Esophagus muscularis mucosa (tissue), 3 donors: ENCODE data around the gene CALR.
"Not testable (repeated sequence)": the region's sequence is repeated elsewhere in the genome, so short reads cannot be mapped to it uniquely, and the experiment has no call there.

Source experiments
- CTCF ChIP-seq, 3 experiments: fragments of 200-600 bp in 2 of 3; fragments of 450-650 bp in 1 of 3; sonication (generic) in 2 of 3; IDR thresholded peaks; one replicate each; pipeline ENCODE4 v1.5.1; 2017 to 2019; ENCODE audit warnings: antibody characterized with exemption in 3 of 3, mild to moderate bottlenecking in 2 of 3, moderate library complexity in 1 of 3
- POLR2A ChIP-seq: fragments of 450-650 bp; IDR thresholded peaks from one replicate; pipeline ENCODE4 v1.6.1; 2017; ENCODE audit warnings: antibody characterized with exemption, moderate library complexity, mild to moderate bottlenecking, low read depth
- POLR2AphosphoS5 ChIP-seq, 2 donors: sonication (generic); formaldehyde crosslinking; IDR thresholded peaks; one replicate each; pipeline ENCODE4 v1.6.1; 2017; ENCODE audit warnings: antibody characterized with exemption in 2 of 2

DNA sequence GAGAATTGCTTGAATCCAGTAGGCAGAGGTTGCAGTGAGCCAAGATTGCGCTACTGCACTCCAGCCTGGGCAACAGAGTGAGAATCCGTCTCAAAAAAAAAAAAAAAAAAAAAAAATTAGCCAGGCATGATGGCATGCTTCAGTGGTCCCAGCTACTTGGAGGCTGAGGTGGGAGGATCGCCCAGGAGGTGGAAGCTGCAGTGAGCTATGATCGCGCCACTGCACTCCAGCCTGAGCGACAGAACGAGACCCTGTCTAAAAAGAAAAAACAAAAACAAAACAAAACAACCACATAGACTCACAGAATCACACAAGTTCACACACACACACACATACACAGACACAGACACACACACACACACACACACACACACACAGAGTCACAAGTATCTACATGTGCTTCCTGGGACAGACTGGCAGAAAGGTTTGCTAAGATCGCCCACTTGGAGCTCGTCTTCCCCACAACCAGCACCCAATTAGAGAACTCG, 48.1 kb upstream of the CALR start:
- not testable (repeated sequence) for TF ChIP-seq CTCF (IDR thresholded peaks at IDR 0.05); POLR2A; POLR2AphosphoS5 (IDR thresholded peaks at IDR 0.05)
